ENCODE data around the gene LRIT3.
"Not testable (repeated sequence)": the region's sequence is repeated elsewhere in the genome, so short reads cannot be mapped to it uniquely, and the experiment has no call there.

LRIT3 gene

DNA sequence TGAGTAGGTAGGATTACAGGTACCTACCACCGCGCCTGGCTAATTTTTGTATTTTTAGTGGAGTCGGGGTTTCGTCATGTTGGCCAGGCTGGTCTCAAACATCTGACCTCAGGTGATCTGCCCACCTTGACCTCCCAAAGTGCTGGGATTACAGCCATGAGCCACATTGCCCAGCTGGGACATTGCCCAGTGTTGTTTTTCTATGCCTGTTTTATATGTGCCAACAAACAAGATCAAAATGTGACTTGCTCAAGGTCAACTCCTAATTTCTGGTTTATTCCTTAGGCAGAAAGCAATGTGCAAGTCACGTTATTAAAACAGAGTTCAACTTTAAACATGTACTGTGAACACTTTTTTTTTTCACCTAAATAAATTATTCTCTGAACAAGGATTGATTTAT lies 2.7 kb downstream of the LRIT3 start:
- DNase-seq (ENCODE audit: low read depth in 4 of 4, low spot score in 1 of 4) = no peak

GRCh38 chr4:109859426-109860300 lies 11.8 kb downstream of the LRIT3 start:
- DNase-seq (ENCODE audit: low read depth in 4 of 4, low spot score in 1 of 4) = not testable (repeated sequence)

- DNase-seq (ENCODE audit: low read depth in 4 of 4, low spot score in 1 of 4) = no peak
These were observed 13.4 kb downstream of the LRIT3 start for GRCh38 chr4:109861271-109861670.

DNA sequence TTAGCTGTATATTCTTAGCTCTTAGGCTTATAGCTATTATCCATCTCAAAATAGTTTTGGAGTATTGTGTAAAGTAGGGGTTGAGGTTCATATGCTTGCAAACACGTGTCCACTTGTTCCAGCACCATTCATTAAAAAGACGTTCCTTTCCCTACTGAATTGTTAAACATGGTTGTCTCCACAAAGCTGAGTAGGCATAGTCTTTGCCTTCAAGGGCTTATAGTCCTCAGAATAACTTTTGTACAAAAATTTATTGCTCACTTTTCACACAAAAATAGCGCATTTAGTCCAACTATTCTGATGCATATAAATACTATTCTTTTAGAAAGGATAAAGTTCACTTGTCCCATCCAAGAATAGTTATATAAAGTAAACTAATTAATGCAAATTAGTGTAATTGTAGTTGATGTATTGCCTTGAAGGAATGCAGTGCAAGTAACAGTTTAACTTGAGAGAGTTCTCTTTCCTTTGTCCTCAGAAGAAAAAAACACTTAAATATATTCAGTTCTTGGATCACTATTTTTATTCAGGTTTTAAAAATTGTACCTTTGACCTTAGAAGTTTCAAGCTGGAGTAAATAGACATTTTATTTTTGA lies 14.1 kb downstream of the LRIT3 start:
- DNase-seq (ENCODE audit: low read depth in 4 of 4, low spot score in 1 of 4) = no peak

- no peak for DNase-seq (ENCODE audit: low read depth in 4 of 4, low spot score in 1 of 4)
These were observed 16.2 kb downstream of the LRIT3 start for GRCh38 chr4:109864134-109864533.

GRCh38 chr4:109870061-109870460 lies 22.2 kb downstream of the LRIT3 start:
- no peak for DNase-seq (ENCODE audit: low read depth in 4 of 4, low spot score in 1 of 4)

GRCh38 chr4:109872065-109872464 lies 24.2 kb downstream of the LRIT3 start:
- no peak for DNase-seq (ENCODE audit: low read depth in 4 of 4, low spot score in 1 of 4)

DNA sequence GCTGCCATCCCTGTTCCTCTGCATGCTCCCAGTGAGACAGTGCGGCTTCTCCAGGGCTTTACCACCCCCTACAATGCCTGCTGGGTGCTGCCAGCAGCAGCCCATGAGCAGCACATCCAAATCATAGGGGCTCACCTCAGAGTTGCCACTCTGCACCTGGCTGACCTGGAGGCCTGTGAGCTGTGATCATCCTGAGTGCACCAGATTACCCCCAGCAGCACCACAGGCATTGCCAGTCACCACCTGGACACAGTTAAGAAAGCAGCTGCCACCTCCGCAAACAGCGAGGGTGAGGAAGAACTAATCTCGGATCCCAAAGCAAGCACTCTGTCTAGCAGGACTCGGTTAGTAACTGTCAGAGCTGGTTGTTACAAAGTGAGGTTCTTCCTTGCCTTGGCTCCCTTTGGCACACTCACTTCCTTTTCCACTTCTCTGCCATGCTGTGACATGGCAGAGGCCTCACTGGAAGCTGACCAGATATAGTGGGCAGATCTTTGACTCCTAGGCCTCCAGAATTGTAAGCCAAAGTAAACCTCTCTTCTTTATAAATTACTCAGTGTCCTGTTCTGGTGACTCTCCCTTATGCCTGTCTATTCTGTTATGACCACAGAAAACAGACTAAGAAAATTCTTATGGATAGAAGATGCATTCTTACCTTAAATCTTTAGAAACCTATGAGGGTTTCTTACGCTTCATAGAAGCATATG lies 25.2 kb downstream of the LRIT3 start:
- no peak for DNase-seq (ENCODE audit: low read depth in 4 of 4, low spot score in 1 of 4)

DNA sequence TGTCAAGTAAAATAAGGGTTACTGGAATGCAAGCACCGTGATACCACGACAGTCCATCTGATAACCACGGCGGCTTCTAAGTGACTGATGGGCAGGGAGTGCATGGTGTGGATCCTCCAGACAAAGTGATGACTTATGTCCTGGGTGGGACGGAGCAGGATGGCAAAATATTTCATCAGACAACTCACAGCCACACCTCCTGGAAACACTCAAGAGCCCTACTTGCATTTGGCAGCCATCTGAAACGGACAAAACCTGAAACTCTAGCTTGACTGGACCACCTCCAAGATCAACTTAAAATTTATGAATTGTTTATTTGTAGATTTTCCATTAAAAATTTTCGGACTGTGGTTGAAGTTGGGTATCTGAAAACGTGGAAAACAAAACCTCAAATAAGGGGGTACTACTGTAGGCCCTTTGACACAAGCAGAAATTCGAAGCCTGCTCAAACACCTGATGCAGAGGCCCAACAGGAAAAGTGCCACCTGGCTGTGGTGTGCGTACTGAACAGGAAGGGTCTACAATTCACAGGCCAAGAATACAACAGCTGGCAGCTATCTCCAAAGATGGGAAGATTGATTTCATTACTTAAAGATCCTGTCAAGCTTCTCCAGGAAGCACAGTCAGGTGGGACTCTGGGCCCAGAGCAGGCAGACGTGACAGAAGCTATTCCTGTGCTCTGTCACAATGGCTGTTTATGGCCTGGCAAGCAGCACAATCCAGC lies 26.0 kb downstream of the LRIT3 start:
- no peak for DNase-seq (ENCODE audit: low read depth in 4 of 4, low spot score in 1 of 4)

- DNase-seq (ENCODE audit: low read depth in 4 of 4, low spot score in 1 of 4) = no peak
These were observed 27.2 kb downstream of the LRIT3 start for GRCh38 chr4:109875106-109875505.

DNA sequence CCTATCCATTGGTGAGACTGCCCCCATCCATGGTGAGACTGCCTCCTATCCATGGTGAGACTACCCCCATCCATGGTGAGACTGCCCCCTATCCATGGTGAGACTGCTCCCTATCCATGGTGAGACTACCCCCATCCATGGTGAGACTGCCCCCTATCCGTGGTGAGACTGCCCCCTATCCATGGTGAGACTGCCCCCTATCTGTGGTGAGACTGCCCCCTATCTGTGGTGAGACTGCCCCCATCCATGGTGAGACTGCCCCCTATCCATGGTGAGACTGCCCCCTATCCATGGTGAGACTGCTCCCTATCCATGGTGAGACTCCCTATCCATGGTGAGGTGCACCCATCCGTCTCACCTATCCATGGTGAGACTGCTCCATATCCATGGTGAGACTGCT lies 27.6 kb downstream of the LRIT3 start:
- DNase-seq (ENCODE audit: low read depth in 4 of 4, low spot score in 1 of 4) = not testable (repeated sequence)

- DNase-seq (ENCODE audit: low read depth in 4 of 4, low spot score in 1 of 4) = no peak
These were observed 28.8 kb downstream of the LRIT3 start for GRCh38 chr4:109876634-109877265.

DNA sequence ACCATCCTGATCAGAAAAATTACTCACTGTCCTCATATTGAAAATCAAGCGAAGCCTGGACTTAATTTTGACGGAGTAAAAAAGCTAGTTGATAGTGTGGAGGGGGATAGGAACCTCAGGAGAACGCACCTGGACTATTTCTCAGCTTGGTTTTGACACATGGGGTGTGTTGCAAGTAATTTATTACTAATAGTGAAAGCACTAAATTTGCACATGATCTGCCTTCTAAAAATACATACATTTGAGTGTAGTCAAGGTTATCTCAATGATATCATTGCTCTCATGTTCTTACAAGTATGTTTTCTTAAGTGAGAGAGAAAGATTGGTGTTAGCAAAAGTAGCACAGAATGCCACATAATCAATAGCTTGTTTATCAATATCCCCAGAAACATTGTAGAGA lies 29.5 kb downstream of the LRIT3 start:
- DNase-seq (ENCODE audit: low read depth in 4 of 4, low spot score in 1 of 4) = no peak

GRCh38 chr4:109878355-109878754 lies 30.4 kb downstream of the LRIT3 start:
- DNase-seq (ENCODE audit: low read depth in 4 of 4, low spot score in 1 of 4) = no peak

DNA sequence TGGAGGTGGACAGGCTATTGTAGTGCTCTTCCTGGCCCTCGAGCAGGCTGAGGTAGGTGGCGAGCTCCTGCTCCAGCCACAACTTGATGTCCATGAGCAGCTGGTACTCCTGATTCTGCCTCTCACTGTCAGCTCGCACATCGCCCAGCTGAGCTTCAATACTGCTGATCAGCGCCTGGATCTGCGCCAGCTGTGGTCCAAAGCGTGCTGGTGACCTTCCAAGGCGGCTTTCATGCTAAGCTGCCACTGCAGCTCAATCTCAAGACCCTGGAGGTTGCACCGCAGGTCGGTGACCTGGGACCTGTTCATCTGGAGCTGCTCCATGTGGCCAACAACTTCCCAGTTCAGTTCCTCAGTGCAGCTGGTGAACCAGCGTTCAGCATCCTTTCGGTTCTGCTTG lies 31.2 kb downstream of the LRIT3 start:
- DNase-seq (ENCODE audit: low read depth in 4 of 4, low spot score in 1 of 4) = no peak

DNA sequence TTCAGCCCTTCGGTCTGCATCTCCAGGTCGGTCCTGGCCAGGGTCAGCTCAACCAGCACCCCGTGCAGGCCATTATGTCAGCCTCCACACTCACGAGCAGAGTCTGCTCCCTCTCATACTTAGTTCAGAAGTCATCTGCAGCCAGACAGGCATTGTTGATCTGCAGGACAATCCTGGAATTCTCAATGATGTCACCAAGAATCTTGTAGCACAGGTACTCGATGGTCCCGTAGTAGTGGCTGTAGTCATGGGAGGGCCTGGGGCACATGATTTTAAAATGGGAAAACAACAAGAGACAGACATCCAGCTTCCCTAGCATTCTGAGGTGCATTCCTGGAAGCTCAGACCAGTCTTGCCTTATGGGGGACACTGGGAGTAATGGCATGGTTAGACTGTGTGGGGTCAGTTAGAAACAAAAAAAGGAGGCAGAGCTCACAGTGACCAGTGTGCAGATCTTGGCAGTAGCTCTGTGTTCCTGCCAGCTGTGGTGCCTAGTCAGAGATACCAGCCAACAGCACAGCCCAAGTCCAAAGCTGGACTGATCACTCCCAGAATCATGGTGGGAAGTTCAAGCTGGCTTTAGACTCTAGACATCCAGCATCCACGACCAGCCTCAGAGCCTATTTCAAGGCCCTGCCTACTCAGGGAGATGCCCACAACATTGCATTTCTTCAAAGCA lies 31.9 kb downstream of the LRIT3 start:
- no peak for DNase-seq (ENCODE audit: low read depth in 4 of 4, low spot score in 1 of 4)

DNA sequence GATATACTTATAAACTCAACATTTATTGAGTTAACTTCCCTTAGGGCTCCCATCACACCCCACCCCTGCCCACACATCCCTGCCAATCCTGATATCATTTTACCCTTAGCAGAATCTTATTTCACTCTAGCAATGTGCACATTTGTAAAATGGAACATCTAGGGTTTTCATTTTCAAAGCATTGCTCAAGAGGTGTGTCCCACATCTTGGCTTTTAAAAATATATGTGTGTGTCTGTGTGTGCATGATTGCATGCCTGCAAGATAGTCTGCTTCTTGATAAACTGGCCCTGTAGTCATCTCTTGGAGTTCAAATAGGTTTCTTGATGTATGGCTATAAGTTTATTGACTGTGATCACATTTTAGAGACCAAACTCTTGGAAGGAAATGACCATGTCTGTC lies 38.4 kb downstream of the LRIT3 start:
- no peak for DNase-seq (ENCODE audit: low read depth in 4 of 4, low spot score in 1 of 4)

DNA sequence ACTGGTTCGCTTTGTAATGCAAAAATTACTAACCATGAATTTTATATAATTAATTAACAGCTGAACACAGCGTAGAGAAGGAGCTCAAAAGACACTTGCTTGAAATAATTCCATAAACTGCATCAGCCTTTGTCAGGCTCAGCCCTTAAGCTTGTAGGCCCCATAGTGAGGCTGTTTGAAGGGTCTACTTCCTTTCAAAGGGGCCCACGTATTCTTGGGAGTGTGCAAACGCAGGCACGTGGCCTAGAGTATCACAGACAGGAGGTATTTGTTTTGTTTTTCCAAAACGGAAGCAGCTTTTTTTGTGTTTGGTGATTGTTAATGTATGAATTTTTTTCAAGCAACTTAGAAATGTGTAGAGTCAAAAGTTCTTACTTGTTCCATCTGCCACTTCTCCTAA lies 39.2 kb downstream of the LRIT3 start:
- no peak for DNase-seq (ENCODE audit: low read depth in 4 of 4, low spot score in 1 of 4)

GRCh38 chr4:109890076-109890475 lies 42.2 kb downstream of the LRIT3 start:
- no peak for DNase-seq (ENCODE audit: low read depth in 4 of 4, low spot score in 1 of 4)

DNA sequence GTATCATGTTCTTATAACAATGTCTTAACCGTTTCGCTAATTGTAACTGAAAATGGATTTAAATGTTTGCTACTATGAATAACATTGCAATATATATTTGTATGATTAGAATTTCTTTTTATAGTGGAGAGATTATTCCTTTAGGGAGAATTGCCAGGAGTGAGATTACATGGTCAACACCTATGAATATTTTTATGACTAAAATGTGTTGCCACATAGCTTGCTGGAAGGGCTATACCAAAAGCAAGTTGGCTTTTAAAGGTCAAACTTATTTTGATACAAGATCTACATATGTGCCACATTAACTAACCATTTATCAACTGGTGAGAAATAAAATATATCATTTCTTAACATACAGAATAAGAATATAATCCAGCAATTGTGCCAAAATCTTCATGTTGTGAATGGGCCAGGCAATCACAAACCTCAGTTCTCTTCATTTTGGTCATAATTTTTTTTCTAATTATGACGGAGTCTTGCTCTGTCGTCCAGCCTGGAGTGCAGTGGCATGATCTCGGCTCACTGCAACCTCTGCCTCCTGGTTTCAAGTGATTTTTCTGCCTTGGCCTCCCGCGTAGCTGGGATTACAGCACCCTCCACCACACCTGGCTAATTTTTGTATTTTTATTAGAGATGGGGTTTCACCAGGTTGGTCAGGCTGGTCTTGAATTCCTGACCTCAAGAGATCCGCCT lies 54.8 kb downstream of the LRIT3 start:
- no peak for DNase-seq (ENCODE audit: low read depth in 4 of 4, low spot score in 1 of 4)

All from stimulated activated CD4-positive, alpha-beta T cell treated with anti-CD3 and anti-CD28 coated beads, Interleukin-1b, Interleukin-23, amount 100 ng/mL, for 24 hours (primary cell).